AG10803 (cell line): ENCODE measurements around the gene KLHDC1.
"Not testable (repeated sequence)": the region's sequence is repeated elsewhere in the genome, so short reads cannot be mapped to it uniquely, and the experiment has no call there.

Source experiments
- DNase-seq: peaks from one replicate; pipeline ENCODE4 v3.0.0; 2010; ENCODE audit warnings: low read depth
- H3K4me3 ChIP-seq: 2 replicates; pipeline ENCODE4 v1.5.1; 2011; ENCODE audit warnings: mild to moderate bottlenecking, low read length, control low read depth
- TF ChIP-seq, protein P1 (sequence below): conservative IDR thresholded peaks from 2 replicates; pipeline ENCODE4 v1.5.1; 2011; ENCODE audit warnings: mild to moderate bottlenecking, low read length, control low read depth, inconsistent platforms

KLHDC1 gene

GRCh38 chr14:49745191-49745590 is 52.3 kb downstream of the KLHDC1 start:
- H3K4me3 ChIP-seq = no peak overlapping the region
- TF ChIP-seq, protein P1, sequence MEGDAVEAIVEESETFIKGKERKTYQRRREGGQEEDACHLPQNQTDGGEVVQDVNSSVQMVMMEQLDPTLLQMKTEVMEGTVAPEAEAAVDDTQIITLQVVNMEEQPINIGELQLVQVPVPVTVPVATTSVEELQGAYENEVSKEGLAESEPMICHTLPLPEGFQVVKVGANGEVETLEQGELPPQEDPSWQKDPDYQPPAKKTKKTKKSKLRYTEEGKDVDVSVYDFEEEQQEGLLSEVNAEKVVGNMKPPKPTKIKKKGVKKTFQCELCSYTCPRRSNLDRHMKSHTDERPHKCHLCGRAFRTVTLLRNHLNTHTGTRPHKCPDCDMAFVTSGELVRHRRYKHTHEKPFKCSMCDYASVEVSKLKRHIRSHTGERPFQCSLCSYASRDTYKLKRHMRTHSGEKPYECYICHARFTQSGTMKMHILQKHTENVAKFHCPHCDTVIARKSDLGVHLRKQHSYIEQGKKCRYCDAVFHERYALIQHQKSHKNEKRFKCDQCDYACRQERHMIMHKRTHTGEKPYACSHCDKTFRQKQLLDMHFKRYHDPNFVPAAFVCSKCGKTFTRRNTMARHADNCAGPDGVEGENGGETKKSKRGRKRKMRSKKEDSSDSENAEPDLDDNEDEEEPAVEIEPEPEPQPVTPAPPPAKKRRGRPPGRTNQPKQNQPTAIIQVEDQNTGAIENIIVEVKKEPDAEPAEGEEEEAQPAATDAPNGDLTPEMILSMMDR = no peak
- no peak for DNase-seq

GRCh38 chr14:49746476-49746875 is 53.6 kb downstream of the KLHDC1 start:
- not testable (repeated sequence) for DNase-seq, H3K4me3 ChIP-seq

- DNase-seq = no peak
- TF ChIP-seq, protein P1 = no peak
- no peak overlapping the region for H3K4me3 ChIP-seq
Observed at GRCh38 chr14:49754570-49755097, 61.7 kb downstream of the KLHDC1 start.

- no peak overlapping the region for H3K4me3 ChIP-seq
- TF ChIP-seq, protein P1 = no peak
- no peak for DNase-seq
Observed at GRCh38 chr14:49755378-49755777, 62.5 kb downstream of the KLHDC1 start.

DNA sequence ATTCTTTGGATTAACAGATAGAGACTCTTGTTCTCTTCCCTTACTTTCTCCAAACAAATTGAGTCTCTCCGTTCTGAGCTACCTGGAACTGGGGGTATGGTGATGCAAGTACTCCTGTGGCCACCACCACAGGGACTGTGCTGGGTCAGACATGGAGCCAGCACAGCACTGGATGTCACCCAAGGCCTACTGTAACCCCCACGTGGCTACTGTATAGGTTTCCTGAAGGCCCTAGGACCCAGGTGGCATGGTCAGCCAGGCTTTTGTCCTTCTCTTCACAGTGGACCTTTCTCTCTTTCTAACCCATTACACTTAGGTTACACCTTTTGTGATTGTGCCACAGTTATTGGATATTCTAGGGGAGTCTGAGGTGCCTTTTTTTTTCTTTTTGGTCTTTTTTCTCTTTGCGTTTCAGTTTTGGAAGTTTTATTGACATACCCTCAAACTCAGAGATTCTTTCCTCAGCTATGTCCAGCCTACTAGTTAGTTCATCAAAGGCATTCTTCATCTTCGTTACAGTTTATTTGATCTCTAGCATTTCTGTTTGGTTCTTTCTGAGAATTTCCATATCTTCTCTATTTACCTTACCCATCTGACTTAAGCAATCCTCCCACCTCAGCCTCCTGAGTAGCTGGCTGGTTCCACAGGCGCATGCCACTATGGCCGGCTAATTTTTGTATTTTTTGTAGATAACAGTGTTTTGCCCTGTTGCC is 69.1 kb downstream of the KLHDC1 start:
- TF ChIP-seq, protein P1 = no peak
- H3K4me3 ChIP-seq = no peak overlapping the region
- no peak for DNase-seq

- no peak for DNase-seq
- peak overlapping the region; percentile 96 for H3K4me3 ChIP-seq
- TF ChIP-seq, protein P1 = no peak
Observed at GRCh38 chr14:49766839-49767238, 73.9 kb downstream of the KLHDC1 start.

GRCh38 chr14:49767270-49767570 is 74.3 kb downstream of the KLHDC1 start:
- TF ChIP-seq, protein P1 = no peak
- no peak for DNase-seq
- H3K4me3 ChIP-seq = peak overlapping the region; percentile 96
